Gastrocnemius medialis (tissue), 4 donors: Measurements from ENCODE around the gene PIAS1. TPM values are rescaled to one million over a fixed set of nuclear protein-coding genes. Genes with fewer than 3 reads are reported as not detected.

Experiments
- ATAC-seq, 2 donors: fragments of 150-250 bp; one replicate each; pipeline ENCODE4 v1.9.1; 2016
- DNase-seq, 2 donors: peaks; one replicate each; pipeline ENCODE4 v3.0.0-alpha.2; 2019
- H3K27ac ChIP-seq, 4 donors: fragments of 200-600 bp; sonication (generic); 1 replicate in 1 of 4; 2 replicates in 3 of 4; pipeline ENCODE4 v1.5.1; 2016 to 2018; ENCODE audit warnings: mild to moderate bottlenecking in 2 of 4, moderate library complexity in 1 of 4
- H3K27me3 ChIP-seq, 3 donors: fragments of 200-600 bp; sonication (generic) in 2 of 3; 1 replicate in 1 of 3; 2 replicates in 2 of 3; pipeline versions ENCODE4 v1.5.1 to v1.6.0; 2016 to 2019; ENCODE audit warnings: mild to moderate bottlenecking in 1 of 3, moderate library complexity in 1 of 3
- H3K36me3 ChIP-seq, 2 donors: fragments of 200-600 bp; sonication (generic) in 1 of 2; one replicate each; pipeline ENCODE4 v1.5.1; 2017 to 2018
- H3K4me1 ChIP-seq, 2 donors: fragments of 200-600 bp; sonication (generic) in 1 of 2; one replicate each; pipeline ENCODE4 v1.5.1; 2016 to 2017; ENCODE audit warnings: mild to moderate bottlenecking in 2 of 2
- H3K4me3 ChIP-seq, 4 donors: fragments of 200-600 bp; sonication (generic) in 3 of 4; 1 replicate in 1 of 4; 2 replicates in 3 of 4; pipeline ENCODE4 v1.5.1; 2016 to 2019; ENCODE audit warnings: mild to moderate bottlenecking in 2 of 4
- H3K9me3 ChIP-seq, 3 donors: fragments of 200-600 bp; sonication (generic) in 2 of 3; 1 replicate in 1 of 3; 2 replicates in 2 of 3; pipeline ENCODE4 v1.5.1; 2016 to 2019
- POLR2A ChIP-seq, 2 donors: fragments of 450-650 bp; IDR thresholded peaks; one replicate each; pipeline ENCODE4 v1.6.1; 2017; ENCODE audit warnings: antibody characterized with exemption in 2 of 2, mild to moderate bottlenecking in 2 of 2, moderate library complexity in 2 of 2
- in situ Hi-C, 4 donors: fragments of 200-750 bp; cut with MboI; loops; one replicate each; pipeline versions ENCODE4 v1.15.0 to v1.8.0; 2017; ENCODE audit warnings: low sequenced_read_pairs in 4 of 4
- intact Hi-C: fragments of 100-400 bp; cut with DNase I; formaldehyde crosslinking; loops from one replicate; pipeline ENCODE4 v1.15.1; 2023; ENCODE audit warnings: low total_unique reads
- total RNA-seq, 4 donors: library from RNA; depleted of rRNA; stranded (reverse); fragments of >200 nt; gene quantifications; one replicate each; pipeline versions ENCODE4 v1.1.0 to v1.2.3, GENCODE V29; 2016
- TF ChIP-seq, protein P1 (sequence below), 5 experiments: fragments of 450-650 bp in 3 of 5; fragments of 200-600 bp in 2 of 5; sonication (generic) in 2 of 5; IDR thresholded peaks in 4 of 5; conservative IDR thresholded peaks in 1 of 5; 1 replicate in 4 of 5; 2 replicates in 1 of 5; pipeline ENCODE4 v1.5.1; 2016 to 2019; ENCODE audit warnings: antibody characterized with exemption in 5 of 5, mild to moderate bottlenecking in 3 of 5, moderate library complexity in 3 of 5

PIAS1 gene
- total RNA-seq, 4 donors from 2014 or later, result 16.4 to 71.9 (median 23.5) TPM

DNA sequence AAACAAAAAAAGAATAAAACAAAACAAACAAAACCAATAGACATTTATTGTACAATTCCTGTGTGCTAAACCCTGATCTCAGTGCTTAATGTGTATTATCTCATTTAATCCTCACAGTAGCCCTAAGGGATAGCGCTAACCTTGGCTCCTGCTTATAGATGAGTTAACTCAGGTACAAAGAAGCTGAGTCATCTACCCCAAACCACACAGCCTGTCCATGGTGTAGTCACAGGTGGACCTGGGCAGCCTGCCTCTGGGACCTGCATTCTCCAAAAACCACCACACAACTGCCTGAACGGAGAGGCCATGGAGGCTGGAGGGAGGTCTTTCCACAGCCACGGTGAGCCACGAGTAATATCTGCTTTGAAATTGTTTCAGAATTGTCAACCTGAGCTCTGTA lies 180.9 kb downstream of the PIAS1 start:
- no peak for TF ChIP-seq POLR2A (IDR thresholded peaks at IDR 0.05)
- TF ChIP-seq, protein P1, sequence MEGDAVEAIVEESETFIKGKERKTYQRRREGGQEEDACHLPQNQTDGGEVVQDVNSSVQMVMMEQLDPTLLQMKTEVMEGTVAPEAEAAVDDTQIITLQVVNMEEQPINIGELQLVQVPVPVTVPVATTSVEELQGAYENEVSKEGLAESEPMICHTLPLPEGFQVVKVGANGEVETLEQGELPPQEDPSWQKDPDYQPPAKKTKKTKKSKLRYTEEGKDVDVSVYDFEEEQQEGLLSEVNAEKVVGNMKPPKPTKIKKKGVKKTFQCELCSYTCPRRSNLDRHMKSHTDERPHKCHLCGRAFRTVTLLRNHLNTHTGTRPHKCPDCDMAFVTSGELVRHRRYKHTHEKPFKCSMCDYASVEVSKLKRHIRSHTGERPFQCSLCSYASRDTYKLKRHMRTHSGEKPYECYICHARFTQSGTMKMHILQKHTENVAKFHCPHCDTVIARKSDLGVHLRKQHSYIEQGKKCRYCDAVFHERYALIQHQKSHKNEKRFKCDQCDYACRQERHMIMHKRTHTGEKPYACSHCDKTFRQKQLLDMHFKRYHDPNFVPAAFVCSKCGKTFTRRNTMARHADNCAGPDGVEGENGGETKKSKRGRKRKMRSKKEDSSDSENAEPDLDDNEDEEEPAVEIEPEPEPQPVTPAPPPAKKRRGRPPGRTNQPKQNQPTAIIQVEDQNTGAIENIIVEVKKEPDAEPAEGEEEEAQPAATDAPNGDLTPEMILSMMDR (IDR thresholded peaks at IDR 0.05 in 4 of 5, conservative IDR thresholded peaks at IDR 0.05 in 1 of 5), result no peak

DNA sequence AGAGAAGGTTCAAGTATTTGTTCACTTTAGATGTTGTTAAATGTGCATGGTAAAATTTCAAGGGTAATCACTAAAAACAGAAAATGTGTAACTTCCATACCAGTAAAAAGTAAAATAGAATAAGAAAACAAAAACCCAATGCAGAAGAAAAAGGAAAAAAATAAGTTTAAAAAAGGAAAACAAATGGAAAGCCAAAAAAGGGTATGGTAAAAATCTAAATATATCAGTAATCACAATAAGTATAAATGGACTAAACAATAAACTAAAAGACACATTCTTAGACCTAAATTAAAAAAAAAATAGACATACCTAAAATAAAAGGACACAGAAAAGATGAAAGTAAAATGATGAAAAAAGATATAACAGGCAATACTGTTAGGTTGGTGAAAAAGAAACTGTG lies 184.9 kb downstream of the PIAS1 start:
- in situ Hi-C loops, result no loop called here

More for the DNA sequence above, 180.9 kb downstream of the PIAS1 start:
- in situ Hi-C loops, result no loop called here
- no peaks in the 10 kb centered on the region for H3K9me3 ChIP-seq
- DNase-seq (no peak), ATAC-seq (no peak)
- H3K27ac ChIP-seq, result no peak overlapping the region
- intact Hi-C loops, result no loop called here
- no peaks in the 10 kb centered on the region for H3K36me3 ChIP-seq
- peaks cover 0 to 3% of the 10 kb centered on the region in 2 donors for H3K4me1 ChIP-seq
- H3K27me3 ChIP-seq, result no peaks in the 10 kb centered on the region
- H3K4me3 ChIP-seq, result no peak overlapping the region

DNA sequence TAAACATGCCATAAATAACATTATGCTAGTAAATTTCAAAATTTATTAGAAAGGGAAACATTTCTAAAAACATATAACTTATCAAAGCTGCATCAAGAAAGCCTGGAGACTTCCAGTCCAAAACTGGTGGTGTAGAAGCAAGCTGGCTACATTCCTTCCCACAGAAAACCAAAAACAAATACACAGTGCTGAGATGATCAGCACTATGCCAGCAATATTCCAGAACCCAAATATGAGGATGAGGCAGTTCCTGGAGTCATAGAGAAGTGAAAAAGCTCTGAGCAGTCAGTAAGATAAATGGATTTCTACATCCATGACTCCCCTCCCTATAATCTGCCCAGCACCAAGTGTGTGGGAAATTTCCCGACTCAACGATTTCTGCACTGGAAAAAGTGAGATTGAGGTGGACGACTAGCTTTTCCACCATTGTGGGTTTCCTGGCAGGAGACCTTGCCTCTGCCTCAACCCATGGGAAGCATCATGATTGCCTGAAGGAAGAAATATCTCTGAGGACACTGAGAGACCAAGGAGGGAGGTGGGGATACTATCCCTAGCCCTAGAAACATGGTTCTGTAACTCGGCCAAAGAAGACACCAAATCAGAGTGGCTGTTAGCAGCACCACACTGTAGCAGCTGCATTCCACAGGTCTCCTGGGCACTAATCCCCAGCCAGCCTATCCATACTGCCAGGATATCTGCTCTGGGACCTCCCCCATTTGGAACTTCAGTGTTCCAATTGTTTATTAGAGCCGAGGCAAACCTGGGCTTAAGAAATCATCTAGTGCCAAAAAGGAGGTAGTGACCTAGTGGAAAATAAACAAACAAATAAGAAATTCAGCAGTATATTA lies 187.2 kb downstream of the PIAS1 start:
- no peaks in the 10 kb centered on the region for H3K4me1 ChIP-seq
- intact Hi-C loops, result no loop called here
- no peak overlapping the region for H3K27ac ChIP-seq
- no peaks in the 10 kb centered on the region for H3K9me3 ChIP-seq
- H3K27me3 ChIP-seq, result no peaks in the 10 kb centered on the region
- no peak for ATAC-seq
- DNase-seq, result no peak
- H3K4me3 ChIP-seq, result no peak overlapping the region
- no peak for TF ChIP-seq POLR2A (IDR thresholded peaks at IDR 0.05)
- TF ChIP-seq, protein P1 (IDR thresholded peaks at IDR 0.05 in 4 of 5, conservative IDR thresholded peaks at IDR 0.05 in 1 of 5), result no peak
- in situ Hi-C loops, result loop anchor here in 2 of 4 donors (10.0 kb wide), 2 partner anchors 133 to 143 kb away; no protein-coding TSS in a partner anchor
- H3K36me3 ChIP-seq, result no peaks in the 10 kb centered on the region

More for the DNA sequence above, 184.9 kb downstream of the PIAS1 start:
- DNase-seq, result no peak
- H3K27me3 ChIP-seq, result no peaks in the 10 kb centered on the region
- H3K9me3 ChIP-seq, result no peaks in the 10 kb centered on the region
- no peaks in the 10 kb centered on the region for H3K4me1 ChIP-seq
- no peak overlapping the region for H3K27ac ChIP-seq
- no peak overlapping the region for H3K4me3 ChIP-seq
- no peak for ATAC-seq
- TF ChIP-seq POLR2A (IDR thresholded peaks at IDR 0.05), result no peak
- TF ChIP-seq, protein P1 (IDR thresholded peaks at IDR 0.05 in 4 of 5, conservative IDR thresholded peaks at IDR 0.05 in 1 of 5), result no peak
- no peaks in the 10 kb centered on the region for H3K36me3 ChIP-seq
- intact Hi-C loops, result no loop called here

Other genes starting within 250 kb of the PIAS1 start
- gene SKOR1, start 228.8 kb upstream of the PIAS1 start, total RNA-seq, result 1 to 10 TPM in 1 of 4 donors, under 1 TPM in 3; 0.13 to 2.1 (median 0.25) TPM
- gene RNU6-1, start 214.3 kb upstream of the PIAS1 start, total RNA-seq, result not detected
- 1 to 10 TPM in 3 of 4 donors, under 1 TPM in 1; 0.66 to 2.4 (median 1.5) TPM for gene CALML4, start 151.0 kb downstream of the PIAS1 start, total RNA-seq
- 10 to 100 TPM; 17.1 to 18.9 (median 18.5) TPM for gene CLN6, start 175.4 kb downstream of the PIAS1 start, total RNA-seq
- 100 to 1,000 TPM in 3 of 4 donors, 10 to 100 TPM in 1; 80.8 to 158 (median 124) TPM for gene FEM1B, start 223.4 kb downstream of the PIAS1 start, total RNA-seq